A673 (cell line): ENCODE data around the gene NLGN1.

Experiments
- CTCF ChIP-seq: fragments of 300-800, 200-600 bp; sonication (generic); conservative IDR thresholded peaks from 2 replicates; pipeline ENCODE4 v1.5.1; 2017; ENCODE audit warnings: low read depth, mild to moderate bottlenecking, antibody characterized with exemption, low read length, moderate library complexity, mixed read lengths
- EZH2 ChIP-seq: fragments of 200-600 bp; sonication (generic); IDR thresholded peaks from 2 replicates; pipeline ENCODE4 v1.6.1; 2017; ENCODE audit warnings: borderline replicate concordance, low read depth, mild to moderate bottlenecking, mixed read lengths, antibody characterized with exemption, low read length; ENCODE audit not compliant: poor library complexity, severe bottlenecking

DNA sequence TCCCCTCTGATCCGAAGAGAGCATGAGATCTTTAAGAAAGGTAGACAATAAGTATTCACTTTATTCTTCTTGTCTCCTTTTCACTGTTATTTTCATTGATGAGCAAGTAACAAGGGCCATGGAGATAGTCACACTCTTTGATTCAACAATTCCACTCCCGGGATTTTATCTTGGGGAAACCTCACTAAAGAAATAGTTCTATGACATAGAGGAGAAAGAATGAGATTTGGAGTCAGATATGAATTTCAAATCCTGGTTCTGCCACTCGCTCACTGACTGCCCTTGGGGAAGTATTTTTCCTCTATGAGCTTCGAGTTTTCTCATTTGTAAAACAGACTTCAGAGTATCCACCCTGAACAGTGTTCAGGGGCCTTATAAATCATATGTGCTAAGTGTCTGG is 514.6 kb downstream of the NLGN1 start:
- TF ChIP-seq CTCF (no peak), EZH2 (no peak)
